H1 (cell line): ENCODE results near the gene MYOM1. TPM values are rescaled to one million over a fixed set of nuclear protein-coding genes. Genes with fewer than 3 reads are reported as not detected.

Experiments
- CTCF ChIA-PET: fragments of 300-600 bp; sonication (Branson Sonifier 250); formaldehyde crosslinking; loops from one replicate; lab custom pipeline; 2021; ENCODE audit not compliant: partially characterized antibody; lab: Charles Lee
- POLR2A ChIA-PET: fragments of 300-600 bp; sonication (Branson Sonifier 250); formaldehyde crosslinking; loops from one replicate; lab custom pipeline; 2021; ENCODE audit warnings: inconsistent platforms; ENCODE audit not compliant: partially characterized antibody; lab: Charles Lee
- DNase-seq, 2 experiments: peaks; one replicate each; pipeline versions ENCODE4 v3.0.0 to v3.0.0-alpha.2; 2010 to 2022; ENCODE audit warnings: low spot score in 2 of 2, low read depth in 1 of 2, mixed read lengths in 1 of 2
- FAIRE-seq: peaks from 2 replicates; lab custom pipeline; 2011; peaks lifted over from hg19 to GRCh38; lab: Jason Lieb, UNC
- H2AFZ ChIP-seq: 2 replicates; pipeline ENCODE4 v1.8.1; 2012; ENCODE audit warnings: low read length, inconsistent platforms
- H2AK5ac ChIP-seq: 2 replicates; pipeline ENCODE4 v1.6.1; 2013; ENCODE audit warnings: low read depth, low read length
- H2BK120ac ChIP-seq: replicated peaks from 2 replicates; pipeline ENCODE3; 2013; ENCODE audit warnings: low read depth, low read length, inconsistent platforms
- H2BK12ac ChIP-seq: 2 replicates; pipeline ENCODE4 v1.6.1; 2013; ENCODE audit warnings: low read depth, low read length
- H2BK15ac ChIP-seq: 2 replicates; pipeline ENCODE4 v1.6.1; 2013; ENCODE audit warnings: low read length
- H2BK20ac ChIP-seq: 2 replicates; pipeline ENCODE4 v1.6.1; 2013; ENCODE audit warnings: low read length
- H2BK5ac ChIP-seq: 2 replicates; pipeline ENCODE4 v1.6.1; 2013; ENCODE audit warnings: low read depth, low read length
- H3K14ac ChIP-seq: 2 replicates; pipeline ENCODE4 v1.6.1; 2013; ENCODE audit warnings: inconsistent platforms; ENCODE audit not compliant: insufficient read length
- H3K18ac ChIP-seq: 2 replicates; pipeline ENCODE4 v1.6.1; 2013; ENCODE audit warnings: low read length; ENCODE audit errors: extremely low read depth
- H3K23ac ChIP-seq: 2 replicates; pipeline ENCODE4 v1.6.1; 2013; ENCODE audit warnings: inconsistent platforms; ENCODE audit not compliant: insufficient read length
- H3K23me2 ChIP-seq: 2 replicates; pipeline ENCODE4 v1.6.1; 2013; ENCODE audit warnings: low read depth, low read length
- H3K27ac ChIP-seq: 2 replicates; pipeline ENCODE4 v1.6.1; 2011; ENCODE audit warnings: low read depth, low read length, inconsistent platforms
- H3K27me3 ChIP-seq, 4 experiments: replicated peaks in 1 of 4; 1 replicate in 1 of 4; 2 replicates in 3 of 4; pipeline versions ENCODE4 v1.6.1 to v1.8.1; 2011 to 2013; ENCODE audit warnings: low read length in 3 of 4, mild to moderate bottlenecking in 3 of 4, inconsistent platforms in 2 of 4, mixed read lengths in 2 of 4, moderate library complexity in 1 of 4; ENCODE audit not compliant: control insufficient read depth in 3 of 4, insufficient read depth in 3 of 4; ENCODE audit errors: extremely low read depth in 1 of 4
- H3K36me3 ChIP-seq, 4 experiments: 2 replicates each; pipeline versions ENCODE4 v1.6.1 to v1.8.1; 2011 to 2013; ENCODE audit warnings: mild to moderate bottlenecking in 4 of 4, low read length in 3 of 4, moderate library complexity in 2 of 4, control low read depth in 1 of 4, inconsistent platforms in 1 of 4; ENCODE audit not compliant: insufficient read depth in 4 of 4, control insufficient read depth in 2 of 4
- H3K4ac ChIP-seq: replicated peaks from 2 replicates; pipeline ENCODE3; 2013; ENCODE audit warnings: low read length, low read depth, mixed read lengths, inconsistent platforms; ENCODE audit not compliant: insufficient read length
- H3K4me1 ChIP-seq, 4 experiments: replicated peaks in 1 of 4; 1 replicate in 1 of 4; 2 replicates in 3 of 4; pipeline versions ENCODE4 v1.6.1 to v1.8.1; 2011 to 2013; ENCODE audit warnings: low read length in 3 of 4, inconsistent platforms in 2 of 4, mixed read lengths in 1 of 4; ENCODE audit not compliant: insufficient read depth in 4 of 4, control insufficient read depth in 3 of 4
- H3K4me2 ChIP-seq, 2 experiments: 2 replicates each; pipeline versions ENCODE4 v1.6.1 to v1.8.1; 2011 to 2013; ENCODE audit warnings: low read depth in 2 of 2, low read length in 2 of 2, control low read depth in 1 of 2, inconsistent platforms in 1 of 2, mild to moderate bottlenecking in 1 of 2; ENCODE audit not compliant: insufficient read depth in 1 of 2
- H3K4me3 ChIP-seq, 4 experiments: fragments of 200-600, 300-600 bp in 1 of 4; sonication (generic), shearing (Covaris generic), sonication (Bioruptor Twin) in 1 of 4; 2 replicates each; pipeline versions ENCODE4 v1.5.1 to v1.8.1; 2011 to 2016; ENCODE audit warnings: low read length in 4 of 4, low read depth in 3 of 4, control low read depth in 2 of 4, inconsistent platforms in 2 of 4, mild to moderate bottlenecking in 2 of 4, mixed read lengths in 1 of 4, moderate library complexity in 1 of 4; ENCODE audit not compliant: insufficient read depth in 2 of 4; ENCODE audit errors: extremely low read depth in 1 of 4
- H3K56ac ChIP-seq: replicated peaks from 2 replicates; pipeline ENCODE3; 2013; ENCODE audit warnings: low read depth, mild to moderate bottlenecking, mixed read lengths, low read length, inconsistent platforms; ENCODE audit not compliant: insufficient read length
- H3K79me1 ChIP-seq: 2 replicates; pipeline ENCODE4 v1.6.1; 2013; ENCODE audit warnings: low read depth, low read length, control low read depth
- H3K79me2 ChIP-seq, 2 experiments: 2 replicates each; pipeline versions ENCODE4 v1.6.1 to v1.8.1; 2012 to 2013; ENCODE audit warnings: low read length in 2 of 2, mild to moderate bottlenecking in 2 of 2, inconsistent platforms in 1 of 2; ENCODE audit not compliant: insufficient read depth in 2 of 2, control insufficient read depth in 1 of 2
- H3K9ac ChIP-seq, 4 experiments: replicated peaks in 1 of 4; 1 replicate in 1 of 4; 2 replicates in 3 of 4; pipeline versions ENCODE4 v1.6.1 to v1.8.1; 2011 to 2013; ENCODE audit warnings: low read depth in 3 of 4, low read length in 3 of 4, control low read depth in 2 of 4, mild to moderate bottlenecking in 2 of 4, moderate library complexity in 2 of 4, inconsistent platforms in 1 of 4; ENCODE audit errors: extremely low read depth in 1 of 4
- H3K9me3 ChIP-seq, 2 experiments: 2 replicates each; pipeline versions ENCODE4 v1.6.1 to v1.8.1; 2012 to 2013; ENCODE audit warnings: mild to moderate bottlenecking in 2 of 2, moderate library complexity in 2 of 2, control low read depth in 1 of 2, inconsistent platforms in 1 of 2, low read depth in 1 of 2, low read length in 1 of 2, mixed read lengths in 1 of 2; ENCODE audit not compliant: insufficient read depth in 2 of 2
- H4K20me1 ChIP-seq, 2 experiments: replicated peaks in 1 of 2; 2 replicates each; pipeline versions ENCODE3 to v1.8.1; 2011 to 2013; ENCODE audit warnings: inconsistent platforms in 2 of 2, low read length in 2 of 2, mild to moderate bottlenecking in 1 of 2; ENCODE audit not compliant: insufficient read depth in 2 of 2, control insufficient read depth in 1 of 2
- H4K5ac ChIP-seq: 2 replicates; pipeline ENCODE4 v1.6.1; 2013; ENCODE audit warnings: low read length, low read depth, mixed read lengths, inconsistent platforms; ENCODE audit not compliant: insufficient read length
- H4K8ac ChIP-seq: 2 replicates; pipeline ENCODE4 v1.8.0; 2013; ENCODE audit warnings: mild to moderate bottlenecking, moderate library complexity, low read length, inconsistent platforms; ENCODE audit not compliant: insufficient read depth; ENCODE audit errors: extremely low read depth
- H4K91ac ChIP-seq: replicated peaks from 2 replicates; pipeline ENCODE3; 2013; ENCODE audit warnings: low read length, mixed read lengths, inconsistent platforms; ENCODE audit not compliant: insufficient read length
- BACH1 ChIP-seq: IDR thresholded peaks from 2 replicates; pipeline ENCODE4 v1.6.1; 2012; ENCODE audit warnings: low read length, improper control_type of control experiment
- CBX5 ChIP-seq: fragments of 300-800, 300-1000 bp; sonication (generic); IDR thresholded peaks from 2 replicates; pipeline ENCODE4 v1.7.1; 2016; ENCODE audit warnings: antibody characterized with exemption, low read length, low read depth
- EZH2 ChIP-seq: fragments of 200-600 bp; sonication (generic); IDR thresholded peaks from 2 replicates; pipeline ENCODE4 v1.7.1; 2012; ENCODE audit warnings: low read depth, mild to moderate bottlenecking, moderate library complexity, low read length, inconsistent platforms; ENCODE audit not compliant: severe bottlenecking
- JUN ChIP-seq: IDR thresholded peaks from 2 replicates; pipeline ENCODE4 v1.6.1; 2011; ENCODE audit warnings: low read depth, mild to moderate bottlenecking, improper control_type of control experiment, low read length
- WGBS, 2 experiments: shearing (Covaris generic) in 1 of 2; methylation state at CpG; one replicate each; pipeline versions ENCODE4 v1.1.6 to v1.1.7; 2013 to 2015; ENCODE audit warnings: low lambda C conversion rate in 2 of 2, mixed read lengths in 2 of 2, inconsistent platforms in 1 of 2, low coverage in 1 of 2, missing lambda C conversion rate in 1 of 2; ENCODE audit not compliant: insufficient replicate concordance in 2 of 2, insufficient coverage in 1 of 2, insufficient read length in 1 of 2; ENCODE audit errors: extremely low coverage in 1 of 2, missing lambda C conversion rate in 1 of 2; 5-methylcytosine and 5-hydroxymethylcytosine counted together
- polyA plus RNA-seq, 7 experiments: library from polyadenylated mRNA; depleted of rRNA in 3 of 7; stranded (reverse) in 5 of 7; unstranded in 2 of 7; fragments of >200 nt in 5 of 7; fragments of 200-250 nt in 2 of 7; gene quantifications; 1 replicate in 5 of 7; 2 replicates in 1 of 7; 4 replicates in 1 of 7; pipeline versions ENCODE4 v1.2.1 to v1.2.3, GENCODE V29; 2011 to 2013; ENCODE audit warnings: missing spikeins in 2 of 7, mixed read lengths in 2 of 7
- total RNA-seq: library from RNA; stranded (reverse); fragmentation: NEBNext Ultra II Directional; extraction: Animal tissue kit (Norgen Biotek cat#: 25700); gene quantifications from 2 replicates; pipeline ENCODE4 v1.2.1, GENCODE V29; 2021
- TF ChIP-seq, protein P1 (sequence below), 3 experiments: IDR thresholded peaks; 1 replicate in 2 of 3; 2 replicates in 1 of 3; pipeline versions ENCODE4 v1.5.1 to v1.6.1; 2011; ENCODE audit warnings: low read length in 3 of 3, mild to moderate bottlenecking in 3 of 3, inconsistent platforms in 2 of 3, low read depth in 1 of 3, moderate library complexity in 1 of 3; ENCODE audit not compliant: insufficient read depth in 1 of 3; ENCODE audit errors: control extremely low read depth in 1 of 3

The MYOM1 gene
- total and polyA plus RNA-seq, 2 of the 8 experiments (the other 6 are each of a cell fraction or from before 2014, with no cell fraction given) = 0.06 to 0.32 TPM

DNA sequence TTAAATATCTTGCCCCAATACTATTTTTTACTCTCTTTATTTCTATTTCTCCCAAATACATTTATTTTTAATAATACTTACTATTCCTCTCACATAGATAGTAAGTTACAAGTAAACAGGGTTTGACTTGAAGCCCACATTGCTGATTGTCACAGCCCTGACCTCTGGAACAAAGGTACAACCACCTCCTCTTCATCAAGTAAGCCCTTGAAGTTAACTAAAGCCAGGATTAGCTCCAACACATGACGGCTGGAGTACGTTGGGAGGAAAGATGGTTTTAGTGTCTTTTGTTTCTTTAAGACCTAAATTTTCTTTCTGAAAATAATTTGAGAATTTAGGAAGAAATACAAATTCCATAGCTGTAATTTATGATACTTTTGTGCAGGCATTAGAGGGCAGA lies 949 bp downstream of the MYOM1 start:
- POLR2A ChIA-PET = interaction anchor here (1.2 kb wide), 1 partner anchor 11 kb away, joined by 3 read pairs; no protein-coding TSS in a partner anchor
- TF ChIP-seq EZH2 (no peak), BACH1 (no peak), CBX5 (no peak), JUN (no peak)
- TF ChIP-seq, protein P1, sequence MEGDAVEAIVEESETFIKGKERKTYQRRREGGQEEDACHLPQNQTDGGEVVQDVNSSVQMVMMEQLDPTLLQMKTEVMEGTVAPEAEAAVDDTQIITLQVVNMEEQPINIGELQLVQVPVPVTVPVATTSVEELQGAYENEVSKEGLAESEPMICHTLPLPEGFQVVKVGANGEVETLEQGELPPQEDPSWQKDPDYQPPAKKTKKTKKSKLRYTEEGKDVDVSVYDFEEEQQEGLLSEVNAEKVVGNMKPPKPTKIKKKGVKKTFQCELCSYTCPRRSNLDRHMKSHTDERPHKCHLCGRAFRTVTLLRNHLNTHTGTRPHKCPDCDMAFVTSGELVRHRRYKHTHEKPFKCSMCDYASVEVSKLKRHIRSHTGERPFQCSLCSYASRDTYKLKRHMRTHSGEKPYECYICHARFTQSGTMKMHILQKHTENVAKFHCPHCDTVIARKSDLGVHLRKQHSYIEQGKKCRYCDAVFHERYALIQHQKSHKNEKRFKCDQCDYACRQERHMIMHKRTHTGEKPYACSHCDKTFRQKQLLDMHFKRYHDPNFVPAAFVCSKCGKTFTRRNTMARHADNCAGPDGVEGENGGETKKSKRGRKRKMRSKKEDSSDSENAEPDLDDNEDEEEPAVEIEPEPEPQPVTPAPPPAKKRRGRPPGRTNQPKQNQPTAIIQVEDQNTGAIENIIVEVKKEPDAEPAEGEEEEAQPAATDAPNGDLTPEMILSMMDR (IDR thresholded peaks at IDR 0.05; ENCODE audit: control extremely low read depth in 1 of 3, insufficient read depth in 1 of 3, low read depth in 1 of 3, low read length in 3 of 3) = no peak
- Histone ChIP-seq H4K8ac (no peak overlapping the region), H4K20me1 (no peaks in the 10 kb centered on the region), H3K14ac (no peak overlapping the region), H3K4me3 (no peak overlapping the region), H2AFZ (no peak overlapping the region), H4K91ac (no peak overlapping the region), H4K5ac (no peak overlapping the region), H3K9me3 (no peaks in the 10 kb centered on the region; a peak in 1 of 4 replicates), H3K79me2 (no peaks in the 10 kb centered on the region), H3K79me1 (no peaks in the 10 kb centered on the region), H3K56ac (no peak overlapping the region), H3K4me2 (no peak overlapping the region), H2BK5ac (no peak overlapping the region), H3K4me1 (peaks cover 0 to 4% (median under 1%) of the 10 kb centered on the region in 4 experiments; a peak in 1 of 7 replicates), H3K36me3 (no peaks in the 10 kb centered on the region), H2AK5ac (no peak overlapping the region), H3K9ac (no peak overlapping the region), H3K4ac (no peak overlapping the region), H3K18ac (no peak overlapping the region), H3K27me3 (no peaks in the 10 kb centered on the region), H3K27ac (no peak overlapping the region), H3K23ac (no peak overlapping the region), H2BK120ac (no peak overlapping the region), H2BK15ac (no peak overlapping the region), H2BK12ac (no peak overlapping the region), H2BK20ac (no peak overlapping the region), H3K23me2 (no peaks in the 10 kb centered on the region)
- FAIRE-seq (no peak), DNase-seq (no peak)
- CTCF ChIA-PET = interaction anchor here (0.8 to 1.6 kb wide), 4 partner anchors 16 to 271 kb away, joined by 3 to 7 read pairs (median 4); no protein-coding TSS in a partner anchor
- 91% methylated on average over 2 of the region's 2 CpGs; no CpG with 5 or more reads in 1 of the 2 experiments for WGBS, 2 experiments
